ENCODE measurements around the gene RAI14.

DNA sequence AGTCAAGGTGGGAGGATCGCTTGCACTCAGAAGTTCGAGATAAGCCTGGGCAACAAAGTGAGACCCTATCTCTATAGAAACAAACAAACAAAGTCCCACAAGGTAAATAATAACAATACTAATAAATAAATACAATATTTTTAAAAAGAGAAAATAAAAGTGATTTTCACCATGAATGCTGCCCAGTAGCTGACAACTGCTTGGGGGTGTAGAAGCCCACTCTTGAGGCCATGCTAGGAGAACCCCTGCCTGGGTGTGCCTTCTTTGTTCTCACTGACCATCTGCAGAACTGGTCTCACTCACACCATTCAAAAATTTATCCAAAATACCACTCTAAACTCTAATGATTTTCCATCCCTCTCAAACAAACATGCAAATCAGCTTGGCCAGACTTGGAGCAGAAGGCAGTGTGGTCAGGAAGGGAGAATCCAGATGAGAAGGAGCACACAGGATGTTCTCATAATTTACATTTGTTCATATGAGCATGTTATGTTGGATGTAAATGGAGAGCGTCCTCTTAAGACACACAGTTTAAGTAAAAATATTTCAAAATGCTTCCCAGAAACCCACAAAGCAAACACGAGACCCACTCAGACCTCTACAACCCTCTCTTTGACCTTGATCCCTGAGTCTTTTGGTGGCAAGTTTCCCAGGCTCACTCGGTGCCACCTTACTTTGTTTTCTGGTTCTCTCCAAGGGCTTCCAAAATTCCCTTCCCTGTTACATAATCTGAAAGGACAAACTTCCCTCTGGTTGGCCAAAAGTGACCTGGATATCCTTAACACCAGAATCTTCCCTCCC, 7.9 kb upstream of the RAI14 start:
- TF ChIP-seq, protein P1, sequence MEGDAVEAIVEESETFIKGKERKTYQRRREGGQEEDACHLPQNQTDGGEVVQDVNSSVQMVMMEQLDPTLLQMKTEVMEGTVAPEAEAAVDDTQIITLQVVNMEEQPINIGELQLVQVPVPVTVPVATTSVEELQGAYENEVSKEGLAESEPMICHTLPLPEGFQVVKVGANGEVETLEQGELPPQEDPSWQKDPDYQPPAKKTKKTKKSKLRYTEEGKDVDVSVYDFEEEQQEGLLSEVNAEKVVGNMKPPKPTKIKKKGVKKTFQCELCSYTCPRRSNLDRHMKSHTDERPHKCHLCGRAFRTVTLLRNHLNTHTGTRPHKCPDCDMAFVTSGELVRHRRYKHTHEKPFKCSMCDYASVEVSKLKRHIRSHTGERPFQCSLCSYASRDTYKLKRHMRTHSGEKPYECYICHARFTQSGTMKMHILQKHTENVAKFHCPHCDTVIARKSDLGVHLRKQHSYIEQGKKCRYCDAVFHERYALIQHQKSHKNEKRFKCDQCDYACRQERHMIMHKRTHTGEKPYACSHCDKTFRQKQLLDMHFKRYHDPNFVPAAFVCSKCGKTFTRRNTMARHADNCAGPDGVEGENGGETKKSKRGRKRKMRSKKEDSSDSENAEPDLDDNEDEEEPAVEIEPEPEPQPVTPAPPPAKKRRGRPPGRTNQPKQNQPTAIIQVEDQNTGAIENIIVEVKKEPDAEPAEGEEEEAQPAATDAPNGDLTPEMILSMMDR (IDR thresholded peaks at IDR 0.05; ENCODE audit: low read depth, low read length), result no peak
- TF ChIP-seq EZH2phosphoT487 (IDR thresholded peaks at IDR 0.05; ENCODE audit: low read depth), result no peak

Measured in OCI-LY3 (cell line).